Psoas muscle (tissue), 8 donors: ENCODE results near the gene TBX4. TPM values are rescaled to one million over a fixed set of nuclear protein-coding genes. Genes with fewer than 3 reads are reported as not detected.

Source experiments
- ATAC-seq, 4 donors: fragments of 200-7000 bp; cut with Tn5 transposase; one replicate each; pipeline ENCODE4 v1.9.1; 2020; ENCODE audit warnings: moderate library complexity in 3 of 4, mild to moderate bottlenecking in 2 of 4
- DNase-seq, 2 donors: peaks; one replicate each; pipeline ENCODE4 v3.0.0-alpha.2; 2020
- H3K27ac ChIP-seq: fragments of 200-600 bp; one replicate; pipeline ENCODE4 v1.8.0; 2022
- H3K27me3 ChIP-seq, 3 donors: fragments of 200-600 bp in 1 of 3; one replicate each; pipeline versions ENCODE4 v1.6.1 to v1.8.0; 2013 to 2022; ENCODE audit warnings: low read length in 2 of 3, mild to moderate bottlenecking in 2 of 3, moderate library complexity in 1 of 3; ENCODE audit not compliant: insufficient read depth in 3 of 3
- H3K36me3 ChIP-seq, 2 donors: fragments of 200-600 bp in 1 of 2; one replicate each; pipeline versions ENCODE4 v1.6.1 to v1.8.0; 2013 to 2022; ENCODE audit warnings: low read depth in 1 of 2, mild to moderate bottlenecking in 1 of 2, moderate library complexity in 1 of 2; ENCODE audit not compliant: insufficient read depth in 1 of 2
- H3K4me1 ChIP-seq: fragments of 200-600 bp; one replicate; pipeline ENCODE4 v1.8.0; 2022
- H3K4me3 ChIP-seq: fragments of 200-600 bp; one replicate; pipeline ENCODE4 v1.8.0; 2022; ENCODE audit warnings: mild to moderate bottlenecking
- H3K9me3 ChIP-seq: fragments of 200-600 bp; one replicate; pipeline ENCODE4 v1.8.0; 2022
- WGBS, 3 donors: extraction: QIAGEN DNeasy Blood & Tissue Kit; methylation state at CpG; one replicate each; pipeline versions ENCODE4 v1.1.6 to v1.1.7; 2013; 5-methylcytosine and 5-hydroxymethylcytosine counted together
- intact Hi-C, 2 donors: fragments of 100-400 bp; cut with DNase I; formaldehyde crosslinking; loops; one replicate each; pipeline versions ENCODE4 v1.11.0 to v1.14.2; 2022
- long read RNA-seq, 2 donors: library from polyadenylated mRNA; unstranded; transcript quantifications; one replicate each; pipeline ENCODE4 v2.0.0, GENCODE V29; 2021
- polyA plus RNA-seq, 3 donors: library from polyadenylated mRNA; stranded (reverse); fragments of 200-250 nt; gene quantifications; one replicate each; pipeline ENCODE4 v1.2.3, GENCODE V29; 2013
- total RNA-seq, 4 donors: library from RNA; stranded (reverse); fragmentation: NEBNext Ultra II Directional in 2 of 4; extraction: Animal tissue kit (Norgen Biotek cat#: 25700) in 2 of 4; gene quantifications; one replicate each; pipeline versions ENCODE4 v1.2.1 to v1.2.4, GENCODE V29; 2021 to 2023
- TF ChIP-seq, protein P1 (sequence below): fragments of 200-600 bp; IDR thresholded peaks from one replicate; pipeline ENCODE4 v1.8.0; 2022; ENCODE audit warnings: antibody characterized with exemption
- donor health status: healthy with polysubstance abuse.
- donor health status: DM: no; HTN: no; CAD: no; lungs with moderate emphysema.
- donor health status: Bipolar disorder and iron deficiency.
- donor health status: healthy.
- donor health status: DM: yes; HTN: yes; CAD: no.
- donor health status: DM: no; HTN: no; CAD: no.
- donor health status: DM: no; HTN: no; CAD: no.
- donor health status: DM: yes; HTN: yes; CAD: no.

Gene TBX4
- total RNA-seq, result under 1 TPM in 1 of 4 donors, not detected in 3; 0.22 TPM
- polyA plus RNA-seq, result not detected
- long read RNA-seq, donor 1, result 0 reads
- long read RNA-seq, donor 2, result 0 reads

DNA sequence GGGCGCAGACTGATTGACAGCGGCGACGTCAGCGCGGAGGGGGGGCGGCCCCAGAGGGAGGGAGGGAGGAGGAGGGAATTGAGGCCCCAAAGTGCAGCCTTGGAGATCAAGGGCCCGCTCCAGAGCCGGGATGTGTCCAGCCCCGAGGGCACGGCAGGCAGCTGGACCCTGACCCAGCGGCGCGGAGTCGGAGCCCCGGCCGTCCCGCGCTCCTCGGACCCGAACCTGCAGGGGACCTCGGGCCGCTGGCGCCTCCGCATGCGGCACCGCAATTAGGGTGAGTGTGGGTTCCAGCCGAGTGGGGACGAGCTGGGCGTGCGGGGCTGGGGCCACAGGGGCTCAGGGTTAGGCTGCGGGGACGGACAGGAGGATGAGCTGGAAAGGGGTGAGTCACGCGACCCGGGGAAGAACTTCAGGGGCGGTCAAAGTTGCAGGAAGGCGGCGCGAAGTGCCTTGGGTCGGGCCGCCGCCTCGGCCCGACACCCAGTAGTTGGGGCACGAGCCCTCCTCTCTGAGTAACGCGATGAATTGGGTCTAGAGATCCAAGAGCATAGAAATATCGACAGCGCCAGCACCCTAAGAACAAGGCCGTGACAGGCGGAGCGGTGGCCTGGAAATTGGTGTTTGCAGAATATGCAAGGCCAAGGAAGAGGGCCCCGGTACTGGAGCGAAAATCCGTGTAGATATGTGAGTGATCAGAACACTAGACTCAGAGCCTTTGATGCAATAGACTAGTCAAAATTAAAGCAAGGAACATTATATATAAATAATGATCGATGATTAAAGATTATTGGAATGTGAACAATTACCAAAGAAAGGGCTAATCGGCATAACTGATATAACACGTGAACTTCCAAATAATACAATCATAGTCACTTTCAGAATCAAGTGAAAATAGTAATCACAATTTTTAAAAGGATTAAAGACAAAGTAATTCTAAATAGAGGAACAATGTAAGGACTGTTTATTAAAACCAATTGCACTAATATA lies at the start of gene TBX4:
Gene TBX4, plus strand, starts transcription at position 122 of the 990 bp plus-strand sequence. CDS start 4,069 bp downstream, outside the sequence.
- Histone ChIP-seq H3K27me3 (peaks cover 0 to 76% (median 54%) of the 10 kb centered on the region in 3 donors), H3K4me3 (peak within 1 kb of the TSS; percentile 55), H3K27ac (no peak within 1 kb of the TSS), H3K36me3 (no peaks in the 10 kb centered on the region), H3K4me1 (no peaks in the 10 kb centered on the region), H3K9me3 (no peaks in the 10 kb centered on the region)
- intact Hi-C loops, result no loop called here
- ATAC-seq (no peak), DNase-seq (no peak)
- TF ChIP-seq, protein P1, sequence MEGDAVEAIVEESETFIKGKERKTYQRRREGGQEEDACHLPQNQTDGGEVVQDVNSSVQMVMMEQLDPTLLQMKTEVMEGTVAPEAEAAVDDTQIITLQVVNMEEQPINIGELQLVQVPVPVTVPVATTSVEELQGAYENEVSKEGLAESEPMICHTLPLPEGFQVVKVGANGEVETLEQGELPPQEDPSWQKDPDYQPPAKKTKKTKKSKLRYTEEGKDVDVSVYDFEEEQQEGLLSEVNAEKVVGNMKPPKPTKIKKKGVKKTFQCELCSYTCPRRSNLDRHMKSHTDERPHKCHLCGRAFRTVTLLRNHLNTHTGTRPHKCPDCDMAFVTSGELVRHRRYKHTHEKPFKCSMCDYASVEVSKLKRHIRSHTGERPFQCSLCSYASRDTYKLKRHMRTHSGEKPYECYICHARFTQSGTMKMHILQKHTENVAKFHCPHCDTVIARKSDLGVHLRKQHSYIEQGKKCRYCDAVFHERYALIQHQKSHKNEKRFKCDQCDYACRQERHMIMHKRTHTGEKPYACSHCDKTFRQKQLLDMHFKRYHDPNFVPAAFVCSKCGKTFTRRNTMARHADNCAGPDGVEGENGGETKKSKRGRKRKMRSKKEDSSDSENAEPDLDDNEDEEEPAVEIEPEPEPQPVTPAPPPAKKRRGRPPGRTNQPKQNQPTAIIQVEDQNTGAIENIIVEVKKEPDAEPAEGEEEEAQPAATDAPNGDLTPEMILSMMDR, result no peak
- WGBS, 3 donors, result 21 to 32% (median 23%) methylated on average over 48 to 58 of the region's 59 CpGs

DNA sequence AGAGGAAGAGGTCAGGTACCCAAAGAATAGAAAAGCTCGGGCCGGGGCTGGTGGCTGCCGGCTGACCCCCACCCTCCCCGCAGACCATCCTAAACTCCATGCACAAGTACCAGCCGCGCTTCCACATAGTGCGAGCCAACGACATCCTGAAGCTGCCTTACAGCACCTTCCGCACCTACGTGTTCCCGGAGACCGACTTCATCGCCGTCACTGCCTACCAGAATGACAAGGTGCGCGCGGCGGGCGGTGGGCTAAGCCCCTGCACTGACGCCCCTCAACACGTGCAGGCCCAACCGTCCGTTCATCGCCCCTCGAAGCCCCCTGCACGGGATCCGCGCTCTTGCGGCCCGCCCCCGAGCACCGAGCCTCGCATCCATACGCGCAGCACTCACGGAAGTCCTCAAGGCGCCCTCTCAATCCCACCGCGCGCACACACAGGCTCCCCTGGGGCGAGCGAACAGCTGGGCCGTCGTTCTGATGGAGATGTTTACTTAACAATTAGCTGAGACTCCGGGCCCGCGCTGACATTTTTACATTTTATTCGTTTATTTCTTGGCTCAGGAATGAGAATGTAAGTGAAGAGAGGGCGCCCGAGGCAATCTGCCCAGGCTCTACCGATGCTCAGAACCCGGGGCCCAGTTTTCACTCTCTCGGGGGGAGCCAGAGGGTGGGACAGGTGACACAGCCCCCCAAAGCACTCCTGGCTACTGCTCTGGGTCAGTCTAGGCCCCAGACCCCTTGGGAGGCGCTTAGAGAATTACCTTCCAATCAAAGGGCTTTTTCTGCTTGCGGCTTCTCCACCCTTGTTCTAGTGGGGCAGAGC lies 49.0 kb upstream of the TBX4 start:
- 28 to 32% (median 32%) methylated on average over 54 to 55 of the region's 55 CpGs for WGBS, 3 donors
- TF ChIP-seq, protein P1, result no peak
- DNase-seq (peak in 1 of 2 donors; percentile 54), ATAC-seq (no peak)
- no peaks in the 10 kb centered on the region for H3K9me3 ChIP-seq
- no peaks in the 10 kb centered on the region for H3K36me3 ChIP-seq
- H3K27ac ChIP-seq, result peak overlapping the region; percentile 41
- H3K27me3 ChIP-seq, result peaks cover 0 to 75% (median 52%) of the 10 kb centered on the region in 3 donors
- H3K4me1 ChIP-seq, result peaks cover 31% of the 10 kb centered on the region
- intact Hi-C loops, result loop anchor here in 1 of 2 donors (5.0 kb wide), 1 partner anchor 401 kb away; no protein-coding TSS in a partner anchor
- H3K4me3 ChIP-seq, result peak overlapping the region; percentile 77

GRCh38 chr17:61403801-61404662 lies 48.2 kb upstream of the TBX4 start:
- DNase-seq, result peak in 1 of 2 donors; percentile 51
- TF ChIP-seq, protein P1, result no peak
- peak overlapping the region; percentile 77 for H3K4me3 ChIP-seq
- H3K4me1 ChIP-seq, result peaks cover 34% of the 10 kb centered on the region
- peaks cover 0 to 74% (median 43%) of the 10 kb centered on the region in 3 donors for H3K27me3 ChIP-seq
- peak overlapping the region; percentile 41 for H3K27ac ChIP-seq
- H3K9me3 ChIP-seq, result no peaks in the 10 kb centered on the region
- intact Hi-C loops, result loop anchor here in 1 of 2 donors (5.0 kb wide), 1 partner anchor 402 kb away; no protein-coding TSS in a partner anchor
- ATAC-seq, result no peak
- H3K36me3 ChIP-seq, result no peaks in the 10 kb centered on the region
- WGBS, 3 donors, result 18 to 20% (median 19%) methylated on average over 62 to 66 of the region's 66 CpGs

- Histone ChIP-seq H3K27ac (peak overlapping the region; percentile 53), H3K9me3 (no peaks in the 10 kb centered on the region), H3K27me3 (peaks cover 0 to 68% (median 39%) of the 10 kb centered on the region in 3 donors), H3K4me3 (peak overlapping the region; percentile 77), H3K4me1 (peaks cover 30% of the 10 kb centered on the region), H3K36me3 (no peaks in the 10 kb centered on the region)
- ATAC-seq, result no peak
- intact Hi-C loops, result loop anchor here in 1 of 2 donors (5.0 kb wide), 1 partner anchor 402 kb away; no protein-coding TSS in a partner anchor
- no peak for DNase-seq
- TF ChIP-seq, protein P1, result no peak
- 4 to 8% (median 7%) methylated on average over 21 to 27 of the region's 27 CpGs for WGBS, 3 donors
These were observed 47.6 kb upstream of the TBX4 start for GRCh38 chr17:61404663-61404912.
